ENCODE measurements around the gene VPS4A. TPM values are rescaled to one million over a fixed set of nuclear protein-coding genes. Genes with fewer than 3 reads are reported as not detected.

The VPS4A gene
- total and polyA plus RNA-seq, 2 of the 8 experiments (the other 6 are each of a cell fraction or from before 2014, with no cell fraction given), result 14.1 to 24.1 TPM

DNA sequence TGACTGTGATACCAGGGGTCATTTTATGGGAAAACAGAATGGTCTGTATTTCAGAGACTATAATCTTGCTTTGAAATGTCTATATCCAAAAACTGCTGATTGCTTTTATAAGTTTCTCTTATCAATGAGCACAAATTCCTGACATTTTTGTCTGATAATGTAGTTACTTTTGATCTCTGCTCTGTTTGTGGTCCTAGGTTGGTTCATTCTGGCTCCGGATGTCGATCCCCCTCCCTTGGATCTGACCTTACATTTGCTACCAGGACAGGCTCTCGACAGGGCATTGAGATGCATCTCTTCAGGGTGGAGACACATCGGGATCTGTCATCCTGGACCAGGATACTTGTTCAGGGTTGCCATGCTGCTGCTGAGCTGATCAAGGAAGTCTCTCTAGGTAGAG is 27.3 kb upstream of the VPS4A start:
- Histone ChIP-seq H2BK120ac (replicated peaks; ENCODE audit: low read depth, low read length) (no peak overlapping the region), H3K4ac (replicated peaks; ENCODE audit: insufficient read length, low read depth, low read length) (no peak overlapping the region), H3K27me3 (replicated peaks in 1 of 4; ENCODE audit: control insufficient read depth in 3 of 4, extremely low read depth in 1 of 4, insufficient read depth in 3 of 4, low read length in 3 of 4) (no peaks in the 10 kb centered on the region), H4K91ac (replicated peaks; ENCODE audit: insufficient read length, low read length) (no peak overlapping the region), H2BK5ac (ENCODE audit: low read depth, low read length) (no peak overlapping the region), H2AFZ (ENCODE audit: low read length) (no peak overlapping the region), H2BK15ac (ENCODE audit: low read length) (no peak overlapping the region), H3K4me3 (ENCODE audit: extremely low read depth in 1 of 4, insufficient read depth in 2 of 4, low read depth in 3 of 4, low read length in 4 of 4) (no peak overlapping the region), H2BK12ac (ENCODE audit: low read depth, low read length) (no peak overlapping the region), H3K79me2 (ENCODE audit: control insufficient read depth in 1 of 2, insufficient read depth in 2 of 2, low read length in 2 of 2) (no peaks in the 10 kb centered on the region), H3K9me3 (ENCODE audit: insufficient read depth in 2 of 2, low read depth in 1 of 2, low read length in 1 of 2) (no peaks in the 10 kb centered on the region), H3K56ac (replicated peaks; ENCODE audit: insufficient read length, low read depth, low read length) (no peak overlapping the region), H3K79me1 (ENCODE audit: low read depth, low read length) (no peaks in the 10 kb centered on the region), H2BK20ac (ENCODE audit: low read length) (no peak overlapping the region), H3K4me1 (replicated peaks in 1 of 4; ENCODE audit: control insufficient read depth in 3 of 4, insufficient read depth in 4 of 4, low read length in 3 of 4) (no peaks in the 10 kb centered on the region), H3K23me2 (ENCODE audit: low read depth, low read length) (no peaks in the 10 kb centered on the region), H3K14ac (ENCODE audit: insufficient read length) (no peak overlapping the region), H3K36me3 (ENCODE audit: control insufficient read depth in 2 of 4, insufficient read depth in 4 of 4, low read length in 3 of 4) (peaks cover 0 to 3% (median 1%) of the 10 kb centered on the region in 4 experiments; a peak in 2 of 8 replicates), H4K5ac (ENCODE audit: insufficient read length, low read depth, low read length) (no peak overlapping the region), H3K27ac (ENCODE audit: low read depth, low read length) (no peak overlapping the region), H3K18ac (ENCODE audit: extremely low read depth, low read length) (no peak overlapping the region), H3K4me2 (ENCODE audit: insufficient read depth in 1 of 2, low read depth in 2 of 2, low read length in 2 of 2) (no peak overlapping the region), H2AK5ac (ENCODE audit: low read depth, low read length) (no peak overlapping the region), H4K20me1 (replicated peaks in 1 of 2; ENCODE audit: control insufficient read depth in 1 of 2, insufficient read depth in 2 of 2, low read length in 2 of 2) (no peaks in the 10 kb centered on the region), H3K23ac (ENCODE audit: insufficient read length) (no peak overlapping the region), H4K8ac (ENCODE audit: extremely low read depth, insufficient read depth, low read length) (no peak overlapping the region), H3K9ac (replicated peaks in 1 of 4; ENCODE audit: extremely low read depth in 1 of 4, low read depth in 3 of 4, low read length in 3 of 4) (no peak overlapping the region)
- CTCF ChIA-PET (ENCODE audit: partially characterized antibody), result interaction anchor here (0.8 to 1.0 kb wide), 3 partner anchors 9 to 26 kb away, joined by 3 to 4 read pairs (median 3); no protein-coding TSS in a partner anchor
- DNase-seq (ENCODE audit: low read depth in 1 of 2, low spot score in 2 of 2) (no peak), FAIRE-seq (no peak)
- TF ChIP-seq RFX5 (IDR thresholded peaks at IDR 0.05; ENCODE audit: borderline replicate concordance, low read depth, low read length) (no peak), KDM4A (IDR thresholded peaks at IDR 0.05; ENCODE audit: low read depth, low read length, severe bottlenecking) (no peak), CEBPB (IDR thresholded peaks at IDR 0.05; ENCODE audit: low read depth, low read length) (no peak), MAFK (IDR thresholded peaks at IDR 0.05; ENCODE audit: low read depth, low read length) (no peak), BCL11A (IDR thresholded peaks at IDR 0.05; ENCODE audit: low read depth in 2 of 2, low read length in 2 of 2) (no peak), ASH2L (IDR thresholded peaks at IDR 0.05; ENCODE audit: low read length) (no peak), MAX (IDR thresholded peaks at IDR 0.05) (no peak), TCF12 (IDR thresholded peaks at IDR 0.05; ENCODE audit: low read depth, low read length) (no peak), CHD2 (IDR thresholded peaks at IDR 0.05; ENCODE audit: low read length) (no peak), TAF1 (IDR thresholded peaks at IDR 0.05; ENCODE audit: low read depth, low read length) (no peak), SRF (IDR thresholded peaks at IDR 0.05; ENCODE audit: low read depth, low read length) (no peak), KDM1A (IDR thresholded peaks at IDR 0.05; ENCODE audit: borderline replicate concordance, low read length) (no peak), SIN3A (conservative IDR thresholded peaks at IDR 0.05 in 1 of 2, IDR thresholded peaks at IDR 0.05 in 1 of 2; ENCODE audit: low read depth in 1 of 2, low read length in 2 of 2) (no peak)
- POLR2A ChIA-PET (ENCODE audit: partially characterized antibody), result interaction anchor here (0.7 kb wide), 1 partner anchor 10 kb away, joined by 3 read pairs; no protein-coding TSS in a partner anchor
- WGBS, 2 experiments (ENCODE audit: extremely low coverage in 1 of 2, insufficient coverage in 1 of 2, insufficient read length in 1 of 2, insufficient replicate concordance in 2 of 2, low coverage in 1 of 2, low lambda C conversion rate in 2 of 2, missing lambda C conversion rate in 1 of 2), result 99% methylated on average over 4 of the region's 4 CpGs; no CpG with 5 or more reads in 1 of the 2 experiments

All from H1 (cell line).